ENCODE measurements around the gene ADCY1. TPM values are rescaled to one million over a fixed set of nuclear protein-coding genes. Genes with fewer than 3 reads are reported as not detected.

Gene ADCY1
- total RNA-seq, 1 experiment from 2014 or later, result 3.1 TPM

- Histone ChIP-seq H2AFZ (ENCODE audit: low read length) (no peak overlapping the region), H3K79me2 (ENCODE audit: low read length) (no peaks in the 10 kb centered on the region), H3K9me2 (replicated peaks; ENCODE audit: low read length) (no peaks in the 10 kb centered on the region), H3K4me3 (ENCODE audit: low read length) (no peak overlapping the region), H3K4me2 (ENCODE audit: low read length) (no peak overlapping the region), H4K20me1 (ENCODE audit: low read length) (no peaks in the 10 kb centered on the region), H3K36me3 (ENCODE audit: low read depth, low read length) (no peaks in the 10 kb centered on the region), H3K4me1 (ENCODE audit: insufficient read depth, low read length) (no peaks in the 10 kb centered on the region), H3F3A (ENCODE audit: low read length, unreplicated experiment) (no peaks in the 10 kb centered on the region), H3K27me3 (ENCODE audit: low read length) (no peaks in the 10 kb centered on the region), H3K27ac (ENCODE audit: low read length) (no peak overlapping the region), H3K9me3 (ENCODE audit: low read length) (no peaks in the 10 kb centered on the region), H3K9ac (ENCODE audit: low read length) (no peak overlapping the region)
- POLR2A ChIA-PET (ENCODE audit: unreplicated experiment), result no interaction called here
- ATAC-seq, result no peak
- BruUV-seq (replicated peaks), result no TSS peak
- CTCF ChIA-PET, result no interaction called here
- no peak for TF ChIP-seq CTCF (conservative IDR thresholded peaks at IDR 0.05; ENCODE audit: low read depth, low read length)
- TF ChIP-seq EZH2 (IDR thresholded peaks at IDR 0.05; ENCODE audit: low read length, unreplicated experiment), result no peak
- no peak for TF ChIP-seq EZH2phosphoT487 (IDR thresholded peaks at IDR 0.05; ENCODE audit: borderline replicate concordance, low read length)
- intact Hi-C loops (cut with micrococcal nuclease), result loop anchor here (5.0 kb wide), 1 partner anchor 508 kb away; no protein-coding TSS in a partner anchor
- DNase-seq, result no peak
These were observed 86.2 kb downstream of the ADCY1 start for GRCh38 chr7:45660201-45660900.

- H3K36me3 ChIP-seq (ENCODE audit: low read depth, low read length), result no peaks in the 10 kb centered on the region
- BruUV-seq (replicated peaks), result no TSS peak
- intact Hi-C loops (cut with micrococcal nuclease), result loop anchor here (5.0 kb wide), 1 partner anchor 509 kb away; no protein-coding TSS in a partner anchor
- ChIA-PET POLR2A (ENCODE audit: unreplicated experiment) (no interaction called here), CTCF (no interaction called here)
- DNase-seq (no peak), ATAC-seq (no peak)
- H3K9me2 ChIP-seq (replicated peaks; ENCODE audit: low read length), result no peaks in the 10 kb centered on the region
- H3K4me1 ChIP-seq (ENCODE audit: insufficient read depth, low read length), result no peaks in the 10 kb centered on the region
- TF ChIP-seq EZH2phosphoT487 (IDR thresholded peaks at IDR 0.05; ENCODE audit: borderline replicate concordance, low read length) (no peak), EZH2 (IDR thresholded peaks at IDR 0.05; ENCODE audit: low read length, unreplicated experiment) (no peak), CTCF (conservative IDR thresholded peaks at IDR 0.05; ENCODE audit: low read depth, low read length) (no peak)
- no peaks in the 10 kb centered on the region for H3K9me3 ChIP-seq (ENCODE audit: low read length)
- H3K27me3 ChIP-seq (ENCODE audit: low read length), result no peaks in the 10 kb centered on the region
- H3K4me3 ChIP-seq (ENCODE audit: low read length), result no peak overlapping the region
- no peak overlapping the region for H2AFZ ChIP-seq (ENCODE audit: low read length)
- no peak overlapping the region for H3K27ac ChIP-seq (ENCODE audit: low read length)
- no peak overlapping the region for H3K9ac ChIP-seq (ENCODE audit: low read length)
- H4K20me1 ChIP-seq (ENCODE audit: low read length), result no peaks in the 10 kb centered on the region
- no peak overlapping the region for H3K4me2 ChIP-seq (ENCODE audit: low read length)
- H3F3A ChIP-seq (ENCODE audit: low read length, unreplicated experiment), result no peaks in the 10 kb centered on the region
- H3K79me2 ChIP-seq (ENCODE audit: low read length), result no peaks in the 10 kb centered on the region
These were observed 86.7 kb downstream of the ADCY1 start for GRCh38 chr7:45660901-45661211.

DNA sequence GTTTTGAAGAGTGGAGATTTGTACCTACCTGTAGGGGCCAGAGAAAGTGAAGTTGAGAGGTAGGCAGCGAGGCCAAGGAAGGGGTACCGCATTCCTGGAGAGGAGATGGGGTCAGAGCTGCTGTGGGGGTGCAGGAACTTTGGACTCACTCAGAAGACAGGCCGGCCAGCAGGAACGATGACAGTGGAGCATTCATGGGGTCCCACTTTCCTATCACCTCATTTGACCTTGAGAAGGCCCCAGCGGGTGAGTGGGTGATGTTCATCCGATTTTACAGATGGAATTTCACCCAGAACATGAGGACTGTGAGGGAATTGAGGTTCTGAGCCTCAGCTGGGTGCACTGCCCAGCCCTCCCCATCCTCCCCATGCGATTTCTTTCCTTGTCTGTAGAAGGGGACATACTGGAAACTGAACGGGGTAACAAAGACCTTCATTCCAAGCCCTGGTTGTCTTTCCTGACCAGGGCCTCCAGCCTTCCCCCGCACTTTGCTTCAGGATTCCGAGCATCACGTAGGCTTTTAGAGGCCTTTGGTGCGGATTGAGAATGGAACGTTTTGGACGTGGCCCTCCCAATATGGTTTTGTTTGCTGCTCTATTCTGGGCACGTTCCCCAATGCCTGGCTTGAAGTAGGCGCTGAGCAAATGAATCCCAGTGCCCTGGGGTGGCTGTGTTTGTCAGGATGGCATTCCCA lies 87.3 kb downstream of the ADCY1 start:
- no peaks in the 10 kb centered on the region for H3F3A ChIP-seq (ENCODE audit: low read length, unreplicated experiment)
- no peaks in the 10 kb centered on the region for H3K36me3 ChIP-seq (ENCODE audit: low read depth, low read length)
- no peak overlapping the region for H3K4me3 ChIP-seq (ENCODE audit: low read length)
- H3K9ac ChIP-seq (ENCODE audit: low read length), result no peak overlapping the region
- TF ChIP-seq EZH2 (IDR thresholded peaks at IDR 0.05; ENCODE audit: low read length, unreplicated experiment) (no peak), EZH2phosphoT487 (IDR thresholded peaks at IDR 0.05; ENCODE audit: borderline replicate concordance, low read length) (no peak), CTCF (conservative IDR thresholded peaks at IDR 0.05; ENCODE audit: low read depth, low read length) (no peak)
- no peaks in the 10 kb centered on the region for H3K79me2 ChIP-seq (ENCODE audit: low read length)
- no peak overlapping the region for H2AFZ ChIP-seq (ENCODE audit: low read length)
- H4K20me1 ChIP-seq (ENCODE audit: low read length), result no peaks in the 10 kb centered on the region
- H3K9me2 ChIP-seq (replicated peaks; ENCODE audit: low read length), result no peaks in the 10 kb centered on the region
- ChIA-PET POLR2A (ENCODE audit: unreplicated experiment) (no interaction called here), CTCF (interaction anchor here (0.6 kb wide), 1 partner anchor 189 kb away, joined by 7 read pairs; no protein-coding TSS in a partner anchor)
- no peak for DNase-seq
- intact Hi-C loops (cut with micrococcal nuclease), result loop anchor here (5.0 kb wide), 1 partner anchor 509 kb away; no protein-coding TSS in a partner anchor
- H3K4me1 ChIP-seq (ENCODE audit: insufficient read depth, low read length), result no peaks in the 10 kb centered on the region
- no peak overlapping the region for H3K4me2 ChIP-seq (ENCODE audit: low read length)
- ATAC-seq, result no peak
- no peak overlapping the region for H3K27ac ChIP-seq (ENCODE audit: low read length)
- no peaks in the 10 kb centered on the region for H3K27me3 ChIP-seq (ENCODE audit: low read length)
- no TSS peak for BruUV-seq (replicated peaks)
- no peaks in the 10 kb centered on the region for H3K9me3 ChIP-seq (ENCODE audit: low read length)

Measured in PC-3 (cell line).